GM19468 (cell line): ENCODE data around the gene PLA2G4E.

ENCODE experiments used
- ATAC-seq: cut with Tn5 transposase; IDR thresholded peaks from one replicate; pipeline ENCODE4 v1.9.1; 2021; ENCODE audit warnings: mild to moderate bottlenecking, moderate library complexity, moderate number of reproducible peaks; ENCODE audit not compliant: unreplicated experiment; ENCODE audit errors: extremely low read depth

The PLA2G4E gene

GRCh38 chr15:41943543-41944312 lies 77.1 kb downstream of the PLA2G4E start:
- ATAC-seq, result no peak

GRCh38 chr15:41942886-41943285 lies 78.0 kb downstream of the PLA2G4E start:
- no peak for ATAC-seq

GRCh38 chr15:41941644-41942415 lies 79.0 kb downstream of the PLA2G4E start:
- no peak for ATAC-seq

- no peak for ATAC-seq
These were observed 80.4 kb downstream of the PLA2G4E start for GRCh38 chr15:41940441-41940857.

GRCh38 chr15:41939986-41940385 lies 80.9 kb downstream of the PLA2G4E start:
- no peak for ATAC-seq

- no peak for ATAC-seq
These were observed 83.3 kb downstream of the PLA2G4E start for GRCh38 chr15:41937568-41937923.

GRCh38 chr15:41936649-41937567 lies 83.9 kb downstream of the PLA2G4E start:
- ATAC-seq, result no peak

- ATAC-seq, result no peak
These were observed 84.7 kb downstream of the PLA2G4E start for GRCh38 chr15:41936155-41936554.

GRCh38 chr15:41935566-41936020 lies 85.2 kb downstream of the PLA2G4E start:
- peak; percentile 48 for ATAC-seq

GRCh38 chr15:41934843-41935242 lies 86.0 kb downstream of the PLA2G4E start:
- no peak for ATAC-seq

GRCh38 chr15:41933771-41934170 lies 87.1 kb downstream of the PLA2G4E start:
- ATAC-seq, result no peak

- ATAC-seq, result no peak
These were observed 87.5 kb downstream of the PLA2G4E start for GRCh38 chr15:41933326-41933725.

GRCh38 chr15:41932511-41933289 lies 88.1 kb downstream of the PLA2G4E start:
- no peak for ATAC-seq

- no peak for ATAC-seq
These were observed 88.7 kb downstream of the PLA2G4E start for GRCh38 chr15:41932101-41932500.
